MM.1S (cell line): Measurements from ENCODE around the gene CTNNA2.

Experiments
- DNase-seq: peaks from one replicate; pipeline ENCODE4 v3.0.0-alpha.2; 2015
- H2AFZ ChIP-seq: fragments of 300-600 bp; sonication (generic); 2 replicates; pipeline ENCODE4 v1.6.0; 2016; ENCODE audit warnings: antibody characterized with exemption, low read length
- H3F3A ChIP-seq: fragments of 300-600 bp; sonication (generic); 2 replicates; pipeline ENCODE4 v1.6.1; 2016; ENCODE audit warnings: mild to moderate bottlenecking, antibody characterized with exemption, low read length, moderate library complexity, mixed read lengths; ENCODE audit not compliant: insufficient read depth
- H3K27ac ChIP-seq: fragments of 300-600 bp; sonication (generic); 2 replicates; pipeline ENCODE4 v1.5.1; 2016; ENCODE audit warnings: mild to moderate bottlenecking, low read length
- H3K27me3 ChIP-seq: fragments of 300-600 bp; sonication (generic); replicated peaks from 2 replicates; pipeline ENCODE4 v1.6.0; 2016; ENCODE audit warnings: low read length; ENCODE audit not compliant: insufficient read depth
- H3K36me3 ChIP-seq: fragments of 300-600 bp; sonication (generic); replicated peaks from 2 replicates; pipeline ENCODE4 v1.6.1; 2016; ENCODE audit warnings: mild to moderate bottlenecking, low read length, mixed read lengths; ENCODE audit not compliant: insufficient read depth
- H3K4me1 ChIP-seq: fragments of 300-600 bp; sonication (generic); 2 replicates; pipeline ENCODE4 v1.6.1; 2016; ENCODE audit warnings: low read length, mixed read lengths
- H3K4me2 ChIP-seq: fragments of 300-600 bp; sonication (generic); 2 replicates; pipeline ENCODE4 v1.6.0; 2016; ENCODE audit warnings: low read depth, low read length
- H3K4me3 ChIP-seq: fragments of 300-600 bp; sonication (generic); 2 replicates; pipeline ENCODE4 v1.5.1; 2016; ENCODE audit warnings: low read length, mixed read lengths
- H3K79me2 ChIP-seq: fragments of 300-600 bp; sonication (generic); 2 replicates; pipeline ENCODE4 v1.6.1; 2016; ENCODE audit warnings: mixed run types, low read length, mixed read lengths
- H3K9ac ChIP-seq: fragments of 300-600 bp; sonication (generic); 2 replicates; pipeline ENCODE4 v1.6.1; 2016; ENCODE audit warnings: low read length, mixed read lengths
- H3K9me2 ChIP-seq: fragments of 300-600 bp; sonication (generic); replicated peaks from 2 replicates; pipeline ENCODE4 v1.6.1; 2016; ENCODE audit warnings: mild to moderate bottlenecking, low read length, mixed read lengths; ENCODE audit not compliant: insufficient read depth
- H3K9me3 ChIP-seq: fragments of 300-600 bp; sonication (generic); replicated peaks from 2 replicates; pipeline ENCODE4 v1.6.1; 2016; ENCODE audit warnings: mild to moderate bottlenecking, low read length, mixed read lengths; ENCODE audit not compliant: insufficient read depth
- H4K20me1 ChIP-seq: fragments of 300-600 bp; sonication (generic); 2 replicates; pipeline ENCODE4 v1.6.1; 2016; ENCODE audit warnings: mild to moderate bottlenecking, low read length, moderate library complexity, mixed read lengths; ENCODE audit not compliant: insufficient read depth
- EZH2 ChIP-seq: fragments of 300-600 bp; sonication (generic); optimal IDR thresholded peaks from 2 replicates; pipeline ENCODE3; 2017; ENCODE audit warnings: low read depth, mild to moderate bottlenecking, antibody characterized with exemption, low read length, mixed read lengths
- EZH2phosphoT487 ChIP-seq: fragments of 300-600 bp; sonication (generic); IDR thresholded peaks from 2 replicates; pipeline ENCODE4 v1.6.1; 2018; ENCODE audit warnings: antibody characterized with exemption, low read length
- TF ChIP-seq, protein P1 (sequence below): fragments of 300-600 bp; sonication (generic); IDR thresholded peaks from 2 replicates; pipeline ENCODE4 v1.5.1; 2016; ENCODE audit warnings: antibody characterized with exemption, low read length, mixed read lengths

The CTNNA2 gene

GRCh38 chr2:79964966-79965365, 452.1 kb downstream of the CTNNA2 start:
- TF ChIP-seq, protein P1, sequence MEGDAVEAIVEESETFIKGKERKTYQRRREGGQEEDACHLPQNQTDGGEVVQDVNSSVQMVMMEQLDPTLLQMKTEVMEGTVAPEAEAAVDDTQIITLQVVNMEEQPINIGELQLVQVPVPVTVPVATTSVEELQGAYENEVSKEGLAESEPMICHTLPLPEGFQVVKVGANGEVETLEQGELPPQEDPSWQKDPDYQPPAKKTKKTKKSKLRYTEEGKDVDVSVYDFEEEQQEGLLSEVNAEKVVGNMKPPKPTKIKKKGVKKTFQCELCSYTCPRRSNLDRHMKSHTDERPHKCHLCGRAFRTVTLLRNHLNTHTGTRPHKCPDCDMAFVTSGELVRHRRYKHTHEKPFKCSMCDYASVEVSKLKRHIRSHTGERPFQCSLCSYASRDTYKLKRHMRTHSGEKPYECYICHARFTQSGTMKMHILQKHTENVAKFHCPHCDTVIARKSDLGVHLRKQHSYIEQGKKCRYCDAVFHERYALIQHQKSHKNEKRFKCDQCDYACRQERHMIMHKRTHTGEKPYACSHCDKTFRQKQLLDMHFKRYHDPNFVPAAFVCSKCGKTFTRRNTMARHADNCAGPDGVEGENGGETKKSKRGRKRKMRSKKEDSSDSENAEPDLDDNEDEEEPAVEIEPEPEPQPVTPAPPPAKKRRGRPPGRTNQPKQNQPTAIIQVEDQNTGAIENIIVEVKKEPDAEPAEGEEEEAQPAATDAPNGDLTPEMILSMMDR = no peak
- no peak for TF ChIP-seq EZH2phosphoT487
- no peak for TF ChIP-seq EZH2
- Histone ChIP-seq H3F3A (no peaks in the 10 kb centered on the region), H4K20me1 (no peaks in the 10 kb centered on the region), H3K9ac (no peak overlapping the region), H3K4me1 (no peaks in the 10 kb centered on the region), H3K4me2 (no peak overlapping the region), H3K36me3 (no peaks in the 10 kb centered on the region), H3K79me2 (no peaks in the 10 kb centered on the region), H2AFZ (no peak overlapping the region), H3K4me3 (no peak overlapping the region), H3K27me3 (no peaks in the 10 kb centered on the region), H3K9me3 (no peaks in the 10 kb centered on the region), H3K27ac (no peak overlapping the region), H3K9me2 (no peaks in the 10 kb centered on the region)
- DNase-seq = no peak

DNA sequence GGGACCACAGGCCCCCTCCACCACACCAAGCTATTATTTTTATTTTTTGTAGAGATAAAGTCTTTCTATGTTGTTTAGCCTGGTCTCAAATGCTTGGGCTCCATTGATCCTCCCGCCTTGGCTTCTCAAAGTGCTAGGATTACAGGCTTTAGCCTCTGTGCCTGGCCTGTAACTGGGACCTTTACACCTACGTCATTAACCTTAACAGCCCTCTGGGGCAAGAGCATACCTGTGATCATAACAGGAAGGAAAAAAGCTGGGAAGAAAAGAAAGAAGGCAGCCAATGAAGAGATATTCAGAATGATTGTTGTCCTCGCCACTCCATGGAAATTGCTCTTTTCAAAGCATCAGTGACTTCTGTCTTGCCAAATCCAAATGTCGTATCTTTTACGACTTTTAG, 453.5 kb downstream of the CTNNA2 start:
- no peaks in the 10 kb centered on the region for H3K4me1 ChIP-seq
- no peaks in the 10 kb centered on the region for H3K27me3 ChIP-seq
- H3K9me2 ChIP-seq = no peaks in the 10 kb centered on the region
- no peak overlapping the region for H3K27ac ChIP-seq
- H3K4me3 ChIP-seq = no peak overlapping the region
- TF ChIP-seq, protein P1 = no peak
- TF ChIP-seq EZH2 (no peak), EZH2phosphoT487 (no peak)
- H3K9ac ChIP-seq = no peak overlapping the region
- no peaks in the 10 kb centered on the region for H3F3A ChIP-seq
- no peaks in the 10 kb centered on the region for H4K20me1 ChIP-seq
- H3K9me3 ChIP-seq = no peaks in the 10 kb centered on the region
- no peak overlapping the region for H2AFZ ChIP-seq
- H3K79me2 ChIP-seq = no peaks in the 10 kb centered on the region
- no peak for DNase-seq
- no peaks in the 10 kb centered on the region for H3K36me3 ChIP-seq
- H3K4me2 ChIP-seq = no peak overlapping the region

- H3K36me3 ChIP-seq = no peaks in the 10 kb centered on the region
- H3F3A ChIP-seq = no peaks in the 10 kb centered on the region
- TF ChIP-seq, protein P1 = no peak
- TF ChIP-seq EZH2phosphoT487 (no peak), EZH2 (no peak)
- no peaks in the 10 kb centered on the region for H3K79me2 ChIP-seq
- H3K4me1 ChIP-seq = no peaks in the 10 kb centered on the region
- no peaks in the 10 kb centered on the region for H3K27me3 ChIP-seq
- H3K9me3 ChIP-seq = no peaks in the 10 kb centered on the region
- H3K4me3 ChIP-seq = no peak overlapping the region
- no peaks in the 10 kb centered on the region for H3K9me2 ChIP-seq
- no peaks in the 10 kb centered on the region for H4K20me1 ChIP-seq
- H3K27ac ChIP-seq = no peak overlapping the region
- DNase-seq = no peak
- no peak overlapping the region for H3K9ac ChIP-seq
- H3K4me2 ChIP-seq = no peak overlapping the region
- H2AFZ ChIP-seq = no peak overlapping the region
Observed at GRCh38 chr2:79966882-79967281, 454.0 kb downstream of the CTNNA2 start.
